ENCODE results near the gene FICD.

- TF ChIP-seq, protein P1, sequence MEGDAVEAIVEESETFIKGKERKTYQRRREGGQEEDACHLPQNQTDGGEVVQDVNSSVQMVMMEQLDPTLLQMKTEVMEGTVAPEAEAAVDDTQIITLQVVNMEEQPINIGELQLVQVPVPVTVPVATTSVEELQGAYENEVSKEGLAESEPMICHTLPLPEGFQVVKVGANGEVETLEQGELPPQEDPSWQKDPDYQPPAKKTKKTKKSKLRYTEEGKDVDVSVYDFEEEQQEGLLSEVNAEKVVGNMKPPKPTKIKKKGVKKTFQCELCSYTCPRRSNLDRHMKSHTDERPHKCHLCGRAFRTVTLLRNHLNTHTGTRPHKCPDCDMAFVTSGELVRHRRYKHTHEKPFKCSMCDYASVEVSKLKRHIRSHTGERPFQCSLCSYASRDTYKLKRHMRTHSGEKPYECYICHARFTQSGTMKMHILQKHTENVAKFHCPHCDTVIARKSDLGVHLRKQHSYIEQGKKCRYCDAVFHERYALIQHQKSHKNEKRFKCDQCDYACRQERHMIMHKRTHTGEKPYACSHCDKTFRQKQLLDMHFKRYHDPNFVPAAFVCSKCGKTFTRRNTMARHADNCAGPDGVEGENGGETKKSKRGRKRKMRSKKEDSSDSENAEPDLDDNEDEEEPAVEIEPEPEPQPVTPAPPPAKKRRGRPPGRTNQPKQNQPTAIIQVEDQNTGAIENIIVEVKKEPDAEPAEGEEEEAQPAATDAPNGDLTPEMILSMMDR (IDR thresholded peaks at IDR 0.05) = no peak
- no peak for TF ChIP-seq POLR2A (IDR thresholded peaks at IDR 0.05)
These were observed 30.6 kb upstream of the FICD start for GRCh38 chr12:108484431-108484830.
